ENCODE measurements around the gene ZFAND3.

GRCh38 chr6:38035478-38035877 lies 216.0 kb downstream of the ZFAND3 start:
- TF ChIP-seq CTCF (IDR thresholded peaks at IDR 0.05 in 2 of 3, conservative IDR thresholded peaks at IDR 0.05 in 1 of 3; ENCODE audit: borderline replicate concordance in 1 of 3, insufficient read depth in 1 of 3, low read depth in 2 of 3, low read length in 2 of 3) (no peak), POLR2AphosphoS5 (IDR thresholded peaks at IDR 0.05; ENCODE audit: low read depth, low read length) (no peak), EZH2 (IDR thresholded peaks at IDR 0.05) (no peak), REST (IDR thresholded peaks at IDR 0.05; ENCODE audit: low read depth) (no peak)
